Hematopoietic multipotent progenitor cell (in vitro differentiated cells): ENCODE results near the gene SIAH2. TPM values are rescaled to one million over a fixed set of nuclear protein-coding genes. Genes with fewer than 3 reads are reported as not detected.
A peak's percentile ranks its signal among the peaks of the same experiment; 100 is the strongest.
"Not testable (repeated sequence)": the region's sequence is repeated elsewhere in the genome, so short reads cannot be mapped to it uniquely, and the experiment has no call there.

Source experiments
- DNase-seq, 3 donors: peaks; one replicate each; pipeline ENCODE4 v3.0.0-alpha.2; 2011 to 2015; ENCODE audit warnings: low read depth in 2 of 3, low spot score in 2 of 3
- total RNA-seq: library from RNA; depleted of rRNA; stranded (reverse); fragments of >200 nt; gene quantifications from one replicate; pipeline ENCODE4 v1.2.3, GENCODE V29; 2012

The SIAH2 gene
- total RNA-seq = 151 TPM

GRCh38 chr3:150763122-150763840, at the start of gene SIAH2:
Gene SIAH2, minus strand, starts transcription at chr3:150763169. Its CDS starts 320 bp downstream, at chr3:150762849.
- DNase-seq = peak; percentile 91 to 98 (median 97)

- no peak for DNase-seq
Measured at GRCh38 chr3:150811984-150812383, 49.0 kb upstream of the SIAH2 start.

GRCh38 chr3:150810641-150811040, 47.7 kb upstream of the SIAH2 start:
- DNase-seq = no peak

- no peak for DNase-seq
Measured at GRCh38 chr3:150806185-150806835, 43.3 kb upstream of the SIAH2 start.

GRCh38 chr3:150805354-150805753, 42.4 kb upstream of the SIAH2 start:
- no peak for DNase-seq

- no peak for DNase-seq
Measured at GRCh38 chr3:150803440-150803985, 40.5 kb upstream of the SIAH2 start.

- no peak for DNase-seq
Measured at GRCh38 chr3:150800722-150801121, 37.8 kb upstream of the SIAH2 start.

GRCh38 chr3:150798122-150798618, 35.2 kb upstream of the SIAH2 start:
- DNase-seq = peak in 1 of 3 donors; percentile 34

GRCh38 chr3:150797155-150797554, 34.2 kb upstream of the SIAH2 start:
- no peak for DNase-seq

- not testable (repeated sequence) for DNase-seq
Measured at GRCh38 chr3:150796527-150796926, 33.6 kb upstream of the SIAH2 start.

- DNase-seq = no peak
Measured at GRCh38 chr3:150793641-150794040, 30.7 kb upstream of the SIAH2 start.

GRCh38 chr3:150790629-150791028, 27.7 kb upstream of the SIAH2 start:
- no peak for DNase-seq

- peak in 1 of 3 donors; percentile 50 for DNase-seq
Measured at GRCh38 chr3:150789451-150789850, 26.5 kb upstream of the SIAH2 start.

GRCh38 chr3:150787741-150788370, 24.9 kb upstream of the SIAH2 start:
- peak; percentile 36 to 82 (median 78) for DNase-seq

- DNase-seq = no peak
Measured at GRCh38 chr3:150786791-150787190, 23.8 kb upstream of the SIAH2 start.

- no peak for DNase-seq
Measured at GRCh38 chr3:150784747-150785125, 21.8 kb upstream of the SIAH2 start.

GRCh38 chr3:150783920-150784746, 21.2 kb upstream of the SIAH2 start:
- no peak for DNase-seq

- no peak for DNase-seq
Measured at GRCh38 chr3:150783316-150783715, 20.3 kb upstream of the SIAH2 start.

- DNase-seq = peak in 1 of 3 donors; percentile 22
Measured at GRCh38 chr3:150779402-150779858, 16.5 kb upstream of the SIAH2 start.

- no peak for DNase-seq
Measured at GRCh38 chr3:150778793-150779401, 15.9 kb upstream of the SIAH2 start.
